Stomach (tissue), 4 donors: ENCODE measurements around the gene HSPA1A.

Experiments
- EP300 ChIP-seq: sonication (generic); formaldehyde crosslinking; IDR thresholded peaks from one replicate; pipeline ENCODE4 v1.6.1; 2017; ENCODE audit warnings: antibody characterized with exemption
- POLR2A ChIP-seq, 4 donors: fragments of 450-650 bp; IDR thresholded peaks; one replicate each; pipeline ENCODE4 v1.6.1; 2016; ENCODE audit warnings: antibody characterized with exemption in 4 of 4, control low read depth in 2 of 4, mild to moderate bottlenecking in 1 of 4, moderate library complexity in 1 of 4
- POLR2AphosphoS5 ChIP-seq, 3 donors: sonication (generic); formaldehyde crosslinking; IDR thresholded peaks; one replicate each; pipeline ENCODE4 v1.6.1; 2016; ENCODE audit warnings: antibody characterized with exemption in 3 of 3
- TF ChIP-seq, protein P1 (sequence below), 7 experiments: fragments of 450-650 bp in 4 of 7; fragments of 200-600 bp in 3 of 7; sonication (generic) in 3 of 7; IDR thresholded peaks; one replicate each; pipeline ENCODE4 v1.5.1; 2016 to 2019; ENCODE audit warnings: antibody characterized with exemption in 7 of 7, control low read depth in 2 of 7, mild to moderate bottlenecking in 1 of 7

- TF ChIP-seq, protein P1, sequence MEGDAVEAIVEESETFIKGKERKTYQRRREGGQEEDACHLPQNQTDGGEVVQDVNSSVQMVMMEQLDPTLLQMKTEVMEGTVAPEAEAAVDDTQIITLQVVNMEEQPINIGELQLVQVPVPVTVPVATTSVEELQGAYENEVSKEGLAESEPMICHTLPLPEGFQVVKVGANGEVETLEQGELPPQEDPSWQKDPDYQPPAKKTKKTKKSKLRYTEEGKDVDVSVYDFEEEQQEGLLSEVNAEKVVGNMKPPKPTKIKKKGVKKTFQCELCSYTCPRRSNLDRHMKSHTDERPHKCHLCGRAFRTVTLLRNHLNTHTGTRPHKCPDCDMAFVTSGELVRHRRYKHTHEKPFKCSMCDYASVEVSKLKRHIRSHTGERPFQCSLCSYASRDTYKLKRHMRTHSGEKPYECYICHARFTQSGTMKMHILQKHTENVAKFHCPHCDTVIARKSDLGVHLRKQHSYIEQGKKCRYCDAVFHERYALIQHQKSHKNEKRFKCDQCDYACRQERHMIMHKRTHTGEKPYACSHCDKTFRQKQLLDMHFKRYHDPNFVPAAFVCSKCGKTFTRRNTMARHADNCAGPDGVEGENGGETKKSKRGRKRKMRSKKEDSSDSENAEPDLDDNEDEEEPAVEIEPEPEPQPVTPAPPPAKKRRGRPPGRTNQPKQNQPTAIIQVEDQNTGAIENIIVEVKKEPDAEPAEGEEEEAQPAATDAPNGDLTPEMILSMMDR (IDR thresholded peaks at IDR 0.05), result no peak
- no peak for TF ChIP-seq POLR2A (IDR thresholded peaks at IDR 0.05)
- no peak for TF ChIP-seq EP300
- no peak for TF ChIP-seq POLR2AphosphoS5 (IDR thresholded peaks at IDR 0.05)
Measured at GRCh38 chr6:31859923-31860322, 44.6 kb downstream of the HSPA1A start.
